CD4-positive, CD25-positive, alpha-beta regulatory T cell (primary cell): ENCODE results near the gene MT1X. TPM values are rescaled to one million over a fixed set of nuclear protein-coding genes. Genes with fewer than 3 reads are reported as not detected.
A peak's percentile ranks its signal among the peaks of the same experiment; 100 is the strongest.
"Not testable (repeated sequence)": the region's sequence is repeated elsewhere in the genome, so short reads cannot be mapped to it uniquely, and the experiment has no call there.

Experiments used
- ATAC-seq, 2 donors: fragments of 150-1000 bp; cut with Tn5 transposase; one replicate each; pipeline ENCODE4 v1.10.0; 2021; ENCODE audit warnings: low read depth in 2 of 2, moderate number of reproducible peaks in 2 of 2, moderate library complexity in 1 of 2
- DNase-seq, 3 donors: peaks; one replicate each; pipeline versions ENCODE4 v3.0.0 to v3.0.0-alpha.2; 2012 to 2022; ENCODE audit warnings: mixed read lengths in 1 of 3
- H3K27ac ChIP-seq: one replicate; pipeline ENCODE4 v1.7.0; 2013; ENCODE audit warnings: mild to moderate bottlenecking, low read length; ENCODE audit not compliant: insufficient read depth, poor library complexity, severe bottlenecking
- H3K27me3 ChIP-seq: one replicate; pipeline ENCODE4 v1.7.0; 2013; ENCODE audit warnings: low read length; ENCODE audit not compliant: control insufficient read depth, insufficient read depth
- H3K36me3 ChIP-seq: one replicate; pipeline ENCODE4 v1.7.0; 2013; ENCODE audit warnings: mild to moderate bottlenecking, low read length, moderate library complexity; ENCODE audit not compliant: control insufficient read depth, insufficient read depth
- H3K4me1 ChIP-seq: 2 replicates; pipeline ENCODE4 v1.7.0; 2013; ENCODE audit warnings: mild to moderate bottlenecking, low read length; ENCODE audit not compliant: insufficient read depth, control insufficient read depth, poor library complexity, severe bottlenecking
- H3K4me3 ChIP-seq: one replicate; pipeline ENCODE4 v1.7.0; 2013; ENCODE audit warnings: low read depth, mild to moderate bottlenecking, low read length, moderate library complexity
- H3K9me3 ChIP-seq, 2 experiments: 1 replicate in 1 of 2; 2 replicates in 1 of 2; pipeline ENCODE4 v1.7.0; 2013; ENCODE audit warnings: low read length in 2 of 2, mild to moderate bottlenecking in 1 of 2, moderate library complexity in 1 of 2; ENCODE audit not compliant: control insufficient read depth in 2 of 2
- H3K27ac Mint-ChIP-seq, 3 donors: one replicate each; pipeline ENCODE4 v1.8.0; 2020 to 2022; ENCODE audit warnings: mild to moderate bottlenecking in 3 of 3, mixed read lengths in 3 of 3, moderate library complexity in 2 of 3
- H3K27me3 Mint-ChIP-seq: one replicate; pipeline ENCODE4 v1.8.0; 2022; ENCODE audit warnings: mild to moderate bottlenecking, mixed read lengths
- H3K36me3 Mint-ChIP-seq: one replicate; pipeline ENCODE4 v1.8.0; 2020; ENCODE audit warnings: mixed read lengths
- H3K4me1 Mint-ChIP-seq, 4 donors: one replicate each; pipeline ENCODE4 v1.8.0; 2020 to 2022; ENCODE audit warnings: mixed read lengths in 4 of 4, mild to moderate bottlenecking in 1 of 4
- H3K4me3 Mint-ChIP-seq, 4 donors: one replicate each; pipeline ENCODE4 v1.8.0; 2020 to 2022; ENCODE audit warnings: mild to moderate bottlenecking in 4 of 4, mixed read lengths in 4 of 4, moderate library complexity in 3 of 4
- H3K9me3 Mint-ChIP-seq, 7 donors: one replicate each; pipeline ENCODE4 v1.8.0; 2020 to 2022; ENCODE audit warnings: mixed read lengths in 7 of 7, mild to moderate bottlenecking in 3 of 7, moderate library complexity in 2 of 7
- polyA plus RNA-seq, 4 donors: library from polyadenylated mRNA; unstranded; fragments of 300-500 nt; fragmentation: Illumina TruSeq; gene quantifications; one replicate each; pipeline ENCODE4 v1.2.3, GENCODE V29; 2021
- total RNA-seq: library from RNA; stranded (reverse); gene quantifications from one replicate; pipeline ENCODE4 v1.2.3, GENCODE V29; 2022

The MT1X gene
- total and polyA plus RNA-seq, 5 donors from 2014 or later: 20.2 to 231 (median 157) TPM

DNA sequence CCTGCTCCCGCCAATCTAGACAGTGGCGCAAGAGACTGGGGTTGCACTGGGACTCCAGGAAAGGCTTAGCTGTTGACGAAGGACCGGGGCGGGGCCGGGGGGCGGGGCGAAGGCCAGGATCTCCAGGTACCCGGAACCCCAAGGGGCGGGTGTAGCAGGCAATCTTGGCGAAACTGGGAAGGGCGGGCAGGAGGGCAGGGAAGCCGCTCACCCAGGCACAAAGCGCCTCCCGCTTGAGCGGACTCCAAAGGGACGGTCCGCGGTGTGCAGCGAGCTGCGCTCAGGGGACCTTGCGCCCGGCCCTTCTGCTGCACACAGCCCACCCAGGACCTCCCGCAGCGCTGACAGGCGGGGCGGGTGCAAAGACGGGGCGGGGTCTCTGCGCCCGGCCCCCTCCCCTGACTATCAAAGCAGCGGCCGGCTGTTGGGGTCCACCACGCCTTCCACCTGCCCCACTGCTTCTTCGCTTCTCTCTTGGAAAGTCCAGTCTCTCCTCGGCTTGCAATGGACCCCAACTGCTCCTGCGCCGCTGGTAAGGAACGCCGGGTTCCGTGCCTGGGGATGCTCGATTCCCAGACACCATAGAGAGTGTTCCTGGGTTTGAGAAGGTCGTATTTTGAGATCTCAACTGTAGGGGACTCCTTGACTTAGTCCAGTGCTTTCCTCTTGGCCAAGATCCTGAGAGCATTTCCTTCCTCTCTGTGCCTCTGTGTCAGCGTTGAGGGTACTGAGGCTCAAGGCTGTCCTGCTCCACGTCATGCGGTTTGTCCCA, 24.5 kb upstream of the MT1X start, which contains the start of gene MT1F:
MT1F (plus strand) TSS at position 405 of the 772 bp plus-strand sequence; CDS start at position 505, 100 bp downstream.
- DNase-seq: peak; percentile 51 to 78 (median 67)
- no peaks in the 10 kb centered on the region for H3K9me3 ChIP-seq
- no peaks in the 10 kb centered on the region for H3K36me3 ChIP-seq
- Mint-ChIP-seq H3K27me3 (peaks cover 7% of the 10 kb centered on the region), H3K4me3 (peak within 1 kb of the TSS; percentile 93 to 98 (median 98)), H3K4me1 (peaks cover 5 to 41% (median 26%) of the 10 kb centered on the region in 4 donors), H3K36me3 (peaks cover 10% of the 10 kb centered on the region), H3K9me3 (peaks cover 0 to 2% (median 0%) of the 10 kb centered on the region in 7 donors), H3K27ac (peak within 1 kb of the TSS; percentile 83 to 97 (median 90))
- H3K27ac ChIP-seq: peak within 1 kb of the TSS; percentile 48
- no peaks in the 10 kb centered on the region for H3K27me3 ChIP-seq
- peak within 1 kb of the TSS; percentile 89 for H3K4me3 ChIP-seq
- H3K4me1 ChIP-seq: peaks cover 27% of the 10 kb centered on the region
- ATAC-seq: peak; percentile 74 to 76

- no peaks in the 10 kb centered on the region for H3K27me3 ChIP-seq
- no peaks in the 10 kb centered on the region for H3K36me3 ChIP-seq
- H3K9me3 ChIP-seq: no peaks in the 10 kb centered on the region
- ATAC-seq (no peak), DNase-seq (no peak)
- H3K4me3 ChIP-seq: peak overlapping the region; percentile 89
- Mint-ChIP-seq H3K4me3 (peak overlapping the region; percentile 93 to 98 (median 98)), H3K4me1 (peaks cover 5 to 46% (median 27%) of the 10 kb centered on the region in 4 donors), H3K27me3 (peaks cover 9% of the 10 kb centered on the region), H3K9me3 (peaks cover 0 to 2% (median 0%) of the 10 kb centered on the region in 7 donors), H3K36me3 (peaks cover 10% of the 10 kb centered on the region), H3K27ac (peak overlapping the region; percentile 83 to 97 (median 90))
- H3K4me1 ChIP-seq: peaks cover 33% of the 10 kb centered on the region
- peak overlapping the region; percentile 48 for H3K27ac ChIP-seq
Observed at GRCh38 chr16:56658327-56658875, 23.9 kb upstream of the MT1X start.

DNA sequence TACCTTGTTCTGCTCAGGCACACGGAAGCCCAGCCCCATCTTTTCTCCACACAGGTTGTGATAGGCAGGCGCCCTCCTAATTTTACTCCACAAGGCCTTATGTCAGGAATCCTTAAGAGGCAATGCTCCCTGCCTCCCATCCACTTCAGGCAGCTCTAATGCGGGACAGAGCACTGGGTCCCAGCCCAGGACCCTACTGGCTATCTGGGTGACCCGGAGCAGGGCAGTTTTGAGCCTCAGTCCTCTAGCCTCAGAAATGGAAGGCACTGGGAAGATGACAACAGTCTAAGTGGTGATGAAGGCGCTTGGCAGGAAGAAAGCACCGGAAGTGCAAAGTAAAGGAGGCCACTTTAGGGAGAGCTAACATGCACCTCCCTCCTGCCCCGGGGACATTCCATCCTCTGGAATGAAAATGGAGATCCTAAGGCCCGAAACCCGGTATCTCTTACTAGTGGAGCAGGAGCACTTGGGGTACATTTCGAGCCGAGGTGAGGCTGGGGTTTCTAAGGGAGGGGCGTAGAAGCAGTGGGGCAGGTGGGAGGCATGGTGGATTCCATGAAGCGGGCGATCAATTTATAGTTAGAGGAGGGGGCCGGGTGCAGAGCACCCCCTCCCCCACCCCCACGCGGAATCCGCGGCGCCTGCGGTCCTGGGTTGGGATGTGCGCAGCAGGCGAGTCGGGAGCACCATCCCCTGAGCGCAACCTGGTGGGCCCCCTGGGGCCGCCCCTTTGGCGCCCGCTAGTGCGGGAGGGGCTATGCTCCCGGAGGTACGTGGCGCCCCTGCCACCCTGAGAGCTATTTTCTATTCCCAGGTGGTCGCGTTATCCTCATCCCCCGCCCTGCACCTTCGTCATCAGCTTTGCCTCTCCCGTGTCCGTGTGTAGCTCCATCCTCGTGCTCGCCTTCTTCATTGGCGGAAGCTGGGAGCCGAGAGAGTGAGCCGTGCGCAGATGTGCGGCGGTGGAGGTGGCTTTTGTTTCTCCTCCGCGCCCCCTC, 19.6 kb upstream of the MT1X start:
- Mint-ChIP-seq H3K27me3 (peaks cover 25% of the 10 kb centered on the region), H3K9me3 (peaks cover 0 to 2% (median 0%) of the 10 kb centered on the region in 7 donors), H3K27ac (peak overlapping the region; percentile 82 to 93 (median 88)), H3K36me3 (peaks cover 18% of the 10 kb centered on the region), H3K4me3 (peak overlapping the region; percentile 87 to 95 (median 92)), H3K4me1 (peaks cover 5 to 45% (median 24%) of the 10 kb centered on the region in 4 donors)
- H3K36me3 ChIP-seq: no peaks in the 10 kb centered on the region
- H3K4me3 ChIP-seq: peak overlapping the region; percentile 53
- ATAC-seq (peak; percentile 50 to 51), DNase-seq (peak in 2 of 3 donors; percentile 9 to 53)
- H3K27me3 ChIP-seq: peaks cover under 1% of the 10 kb centered on the region
- H3K27ac ChIP-seq: peak overlapping the region; percentile 47
- H3K9me3 ChIP-seq: no peaks in the 10 kb centered on the region
- H3K4me1 ChIP-seq: peaks cover 32% of the 10 kb centered on the region

DNA sequence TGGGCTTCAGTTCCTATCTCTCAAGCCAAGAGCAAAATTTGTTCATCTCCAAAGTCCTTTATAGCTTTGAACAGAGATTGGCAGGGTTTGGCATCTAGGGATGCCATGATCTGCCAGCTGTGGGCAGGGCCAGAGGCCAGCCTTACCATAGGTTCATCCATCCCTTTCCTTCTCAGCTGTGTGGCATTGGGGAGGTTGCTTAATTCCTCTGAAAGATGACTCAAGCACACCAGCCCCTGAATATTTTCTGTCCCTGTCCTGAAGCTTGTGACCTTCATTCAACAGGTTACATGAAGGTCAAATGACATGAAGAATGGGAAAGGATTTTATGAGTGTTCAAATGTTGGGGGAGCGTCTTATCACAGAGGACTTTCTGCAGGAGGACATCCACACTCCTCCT, 17.8 kb upstream of the MT1X start:
- no peak for ATAC-seq
- Histone ChIP-seq H3K27me3 (peaks cover 15% of the 10 kb centered on the region), H3K27ac (no peak overlapping the region), H3K4me1 (peaks cover 26% of the 10 kb centered on the region), H3K36me3 (no peaks in the 10 kb centered on the region), H3K4me3 (no peak overlapping the region), H3K9me3 (no peaks in the 10 kb centered on the region)
- H3K4me1 Mint-ChIP-seq: peaks cover 0 to 45% (median 23%) of the 10 kb centered on the region in 4 donors
- no peak overlapping the region for H3K27ac Mint-ChIP-seq
- peaks cover 0 to 2% (median 0%) of the 10 kb centered on the region in 7 donors for H3K9me3 Mint-ChIP-seq
- peaks cover 39% of the 10 kb centered on the region for H3K27me3 Mint-ChIP-seq
- DNase-seq: no peak
- H3K4me3 Mint-ChIP-seq: peak overlapping the region in 1 of 4 donors; percentile 93
- peaks cover 22% of the 10 kb centered on the region for H3K36me3 Mint-ChIP-seq

- ATAC-seq, DNase-seq, H3K36me3 ChIP-seq, H3K27ac Mint-ChIP-seq, H3K27ac ChIP-seq, H3K9me3 ChIP-seq, H3K9me3 Mint-ChIP-seq, H3K4me3 ChIP-seq: not testable (repeated sequence)
- H3K27me3 ChIP-seq: peaks cover 21% of the 10 kb centered on the region
- Mint-ChIP-seq H3K4me1 (peaks cover 0 to 47% (median 22%) of the 10 kb centered on the region in 4 donors), H3K27me3 (peaks cover 50% of the 10 kb centered on the region), H3K4me3 (peak overlapping the region in 1 of 4 donors; percentile 11), H3K36me3 (peaks cover 19% of the 10 kb centered on the region)
- H3K4me1 ChIP-seq: peaks cover 29% of the 10 kb centered on the region
Observed at GRCh38 chr16:56665286-56666261, 16.7 kb upstream of the MT1X start.

DNA sequence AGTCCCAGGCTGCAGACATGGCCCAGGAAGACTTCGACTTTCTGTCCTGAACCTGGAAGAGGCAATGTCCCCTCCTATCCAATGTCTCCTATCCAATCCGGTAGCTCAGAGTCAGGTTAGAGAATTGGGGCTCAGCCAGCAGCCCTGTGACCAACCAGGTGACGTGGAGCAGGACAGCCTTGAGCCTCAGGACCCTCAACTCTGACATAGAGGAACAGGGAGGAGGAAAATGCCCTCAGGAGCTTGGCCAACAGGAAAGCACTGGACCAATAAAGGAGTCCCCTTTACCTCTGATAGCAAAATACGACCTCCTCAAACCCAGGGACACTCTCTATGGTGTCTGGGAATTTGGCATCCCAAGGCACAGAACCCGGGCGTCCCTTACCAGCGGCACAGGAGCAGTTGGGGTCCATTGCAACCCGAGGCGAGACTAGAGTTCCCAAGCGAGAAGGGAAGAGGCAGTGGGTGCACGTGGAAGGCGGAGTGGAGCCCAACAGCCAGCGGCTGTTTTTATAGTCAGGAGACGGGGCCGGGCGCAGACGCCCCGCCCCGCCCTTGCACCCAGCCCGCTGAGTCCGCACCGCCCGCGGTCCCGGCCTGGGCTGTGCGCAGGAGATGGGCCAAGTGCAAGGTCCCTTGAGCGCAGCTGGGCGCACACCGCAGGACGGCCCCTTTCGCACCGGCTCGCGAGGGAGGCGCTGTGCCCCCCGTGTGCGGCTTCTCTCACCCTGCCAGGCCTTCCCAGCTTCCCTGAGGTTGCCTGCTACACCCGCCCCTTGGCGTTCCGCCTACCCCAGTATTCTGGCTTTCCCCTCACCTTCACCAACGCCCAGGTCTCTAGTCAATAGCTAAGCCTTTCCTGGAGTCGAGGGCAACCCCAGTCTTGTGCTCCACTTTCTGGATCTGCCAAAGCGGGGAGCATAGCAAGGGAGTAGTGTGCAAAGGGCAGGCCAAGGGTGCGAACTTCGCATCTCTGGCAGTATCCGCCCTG, 14.4 kb upstream of the MT1X start, which contains the start of gene MT1G:
MT1G (minus strand) TSS at position 485 of the 991 bp plus-strand sequence; CDS start at position 413, 72 bp downstream.
- Mint-ChIP-seq H3K9me3 (peaks cover 0 to 1% (median 0%) of the 10 kb centered on the region in 7 donors), H3K27ac (no peak within 1 kb of the TSS), H3K4me1 (peaks cover 0 to 30% (median 8%) of the 10 kb centered on the region in 4 donors), H3K36me3 (peaks cover 14% of the 10 kb centered on the region), H3K4me3 (peak within 1 kb of the TSS in 2 of 4 donors; percentile 35 to 46), H3K27me3 (peaks cover 64% of the 10 kb centered on the region)
- H3K36me3 ChIP-seq: no peaks in the 10 kb centered on the region
- H3K4me3 ChIP-seq: no peak within 1 kb of the TSS
- peaks cover 35% of the 10 kb centered on the region for H3K27me3 ChIP-seq
- peaks cover 22% of the 10 kb centered on the region for H3K4me1 ChIP-seq
- no peaks in the 10 kb centered on the region for H3K9me3 ChIP-seq
- peak in 1 of 2 donors; percentile 51 for ATAC-seq
- no peak within 1 kb of the TSS for H3K27ac ChIP-seq
- DNase-seq: peak in 1 of 3 donors; percentile 60
